H1 (cell line): ENCODE results near the gene MXD3. TPM values are rescaled to one million over a fixed set of nuclear protein-coding genes. Genes with fewer than 3 reads are reported as not detected.

Experiments used
- CTCF ChIA-PET: fragments of 300-600 bp; sonication (Branson Sonifier 250); formaldehyde crosslinking; loops from one replicate; lab custom pipeline; 2021; ENCODE audit not compliant: partially characterized antibody; lab: Charles Lee
- POLR2A ChIA-PET: fragments of 300-600 bp; sonication (Branson Sonifier 250); formaldehyde crosslinking; loops from one replicate; lab custom pipeline; 2021; ENCODE audit warnings: inconsistent platforms; ENCODE audit not compliant: partially characterized antibody; lab: Charles Lee
- DNase-seq, 2 experiments: peaks; one replicate each; pipeline versions ENCODE4 v3.0.0 to v3.0.0-alpha.2; 2010 to 2022; ENCODE audit warnings: low spot score in 2 of 2, low read depth in 1 of 2, mixed read lengths in 1 of 2
- FAIRE-seq: peaks from 2 replicates; lab custom pipeline; 2011; peaks lifted over from hg19 to GRCh38; lab: Jason Lieb, UNC
- H2AFZ ChIP-seq: 2 replicates; pipeline ENCODE4 v1.8.1; 2012; ENCODE audit warnings: low read length, inconsistent platforms
- H2AK5ac ChIP-seq: 2 replicates; pipeline ENCODE4 v1.6.1; 2013; ENCODE audit warnings: low read depth, low read length
- H2BK120ac ChIP-seq: replicated peaks from 2 replicates; pipeline ENCODE3; 2013; ENCODE audit warnings: low read depth, low read length, inconsistent platforms
- H2BK12ac ChIP-seq: 2 replicates; pipeline ENCODE4 v1.6.1; 2013; ENCODE audit warnings: low read depth, low read length
- H2BK15ac ChIP-seq: 2 replicates; pipeline ENCODE4 v1.6.1; 2013; ENCODE audit warnings: low read length
- H2BK20ac ChIP-seq: 2 replicates; pipeline ENCODE4 v1.6.1; 2013; ENCODE audit warnings: low read length
- H2BK5ac ChIP-seq: 2 replicates; pipeline ENCODE4 v1.6.1; 2013; ENCODE audit warnings: low read depth, low read length
- H3K14ac ChIP-seq: 2 replicates; pipeline ENCODE4 v1.6.1; 2013; ENCODE audit warnings: inconsistent platforms; ENCODE audit not compliant: insufficient read length
- H3K18ac ChIP-seq: 2 replicates; pipeline ENCODE4 v1.6.1; 2013; ENCODE audit warnings: low read length; ENCODE audit errors: extremely low read depth
- H3K23ac ChIP-seq: 2 replicates; pipeline ENCODE4 v1.6.1; 2013; ENCODE audit warnings: inconsistent platforms; ENCODE audit not compliant: insufficient read length
- H3K23me2 ChIP-seq: 2 replicates; pipeline ENCODE4 v1.6.1; 2013; ENCODE audit warnings: low read depth, low read length
- H3K27ac ChIP-seq: 2 replicates; pipeline ENCODE4 v1.6.1; 2011; ENCODE audit warnings: low read depth, low read length, inconsistent platforms
- H3K27me3 ChIP-seq, 4 experiments: replicated peaks in 1 of 4; 1 replicate in 1 of 4; 2 replicates in 3 of 4; pipeline versions ENCODE4 v1.6.1 to v1.8.1; 2011 to 2013; ENCODE audit warnings: low read length in 3 of 4, mild to moderate bottlenecking in 3 of 4, inconsistent platforms in 2 of 4, mixed read lengths in 2 of 4, moderate library complexity in 1 of 4; ENCODE audit not compliant: control insufficient read depth in 3 of 4, insufficient read depth in 3 of 4; ENCODE audit errors: extremely low read depth in 1 of 4
- H3K36me3 ChIP-seq, 4 experiments: 2 replicates each; pipeline versions ENCODE4 v1.6.1 to v1.8.1; 2011 to 2013; ENCODE audit warnings: mild to moderate bottlenecking in 4 of 4, low read length in 3 of 4, moderate library complexity in 2 of 4, control low read depth in 1 of 4, inconsistent platforms in 1 of 4; ENCODE audit not compliant: insufficient read depth in 4 of 4, control insufficient read depth in 2 of 4
- H3K4ac ChIP-seq: replicated peaks from 2 replicates; pipeline ENCODE3; 2013; ENCODE audit warnings: low read length, low read depth, mixed read lengths, inconsistent platforms; ENCODE audit not compliant: insufficient read length
- H3K4me1 ChIP-seq, 4 experiments: replicated peaks in 1 of 4; 1 replicate in 1 of 4; 2 replicates in 3 of 4; pipeline versions ENCODE4 v1.6.1 to v1.8.1; 2011 to 2013; ENCODE audit warnings: low read length in 3 of 4, inconsistent platforms in 2 of 4, mixed read lengths in 1 of 4; ENCODE audit not compliant: insufficient read depth in 4 of 4, control insufficient read depth in 3 of 4
- H3K4me2 ChIP-seq, 2 experiments: 2 replicates each; pipeline versions ENCODE4 v1.6.1 to v1.8.1; 2011 to 2013; ENCODE audit warnings: low read depth in 2 of 2, low read length in 2 of 2, control low read depth in 1 of 2, inconsistent platforms in 1 of 2, mild to moderate bottlenecking in 1 of 2; ENCODE audit not compliant: insufficient read depth in 1 of 2
- H3K4me3 ChIP-seq, 4 experiments: fragments of 200-600, 300-600 bp in 1 of 4; sonication (generic), shearing (Covaris generic), sonication (Bioruptor Twin) in 1 of 4; 2 replicates each; pipeline versions ENCODE4 v1.5.1 to v1.8.1; 2011 to 2016; ENCODE audit warnings: low read length in 4 of 4, low read depth in 3 of 4, control low read depth in 2 of 4, inconsistent platforms in 2 of 4, mild to moderate bottlenecking in 2 of 4, mixed read lengths in 1 of 4, moderate library complexity in 1 of 4; ENCODE audit not compliant: insufficient read depth in 2 of 4; ENCODE audit errors: extremely low read depth in 1 of 4
- H3K56ac ChIP-seq: replicated peaks from 2 replicates; pipeline ENCODE3; 2013; ENCODE audit warnings: low read depth, mild to moderate bottlenecking, mixed read lengths, low read length, inconsistent platforms; ENCODE audit not compliant: insufficient read length
- H3K79me1 ChIP-seq: 2 replicates; pipeline ENCODE4 v1.6.1; 2013; ENCODE audit warnings: low read depth, low read length, control low read depth
- H3K79me2 ChIP-seq, 2 experiments: 2 replicates each; pipeline versions ENCODE4 v1.6.1 to v1.8.1; 2012 to 2013; ENCODE audit warnings: low read length in 2 of 2, mild to moderate bottlenecking in 2 of 2, inconsistent platforms in 1 of 2; ENCODE audit not compliant: insufficient read depth in 2 of 2, control insufficient read depth in 1 of 2
- H3K9ac ChIP-seq, 4 experiments: replicated peaks in 1 of 4; 1 replicate in 1 of 4; 2 replicates in 3 of 4; pipeline versions ENCODE4 v1.6.1 to v1.8.1; 2011 to 2013; ENCODE audit warnings: low read depth in 3 of 4, low read length in 3 of 4, control low read depth in 2 of 4, mild to moderate bottlenecking in 2 of 4, moderate library complexity in 2 of 4, inconsistent platforms in 1 of 4; ENCODE audit errors: extremely low read depth in 1 of 4
- H3K9me3 ChIP-seq, 2 experiments: 2 replicates each; pipeline versions ENCODE4 v1.6.1 to v1.8.1; 2012 to 2013; ENCODE audit warnings: mild to moderate bottlenecking in 2 of 2, moderate library complexity in 2 of 2, control low read depth in 1 of 2, inconsistent platforms in 1 of 2, low read depth in 1 of 2, low read length in 1 of 2, mixed read lengths in 1 of 2; ENCODE audit not compliant: insufficient read depth in 2 of 2
- H4K20me1 ChIP-seq, 2 experiments: replicated peaks in 1 of 2; 2 replicates each; pipeline versions ENCODE3 to v1.8.1; 2011 to 2013; ENCODE audit warnings: inconsistent platforms in 2 of 2, low read length in 2 of 2, mild to moderate bottlenecking in 1 of 2; ENCODE audit not compliant: insufficient read depth in 2 of 2, control insufficient read depth in 1 of 2
- H4K5ac ChIP-seq: 2 replicates; pipeline ENCODE4 v1.6.1; 2013; ENCODE audit warnings: low read length, low read depth, mixed read lengths, inconsistent platforms; ENCODE audit not compliant: insufficient read length
- H4K8ac ChIP-seq: 2 replicates; pipeline ENCODE4 v1.8.0; 2013; ENCODE audit warnings: mild to moderate bottlenecking, moderate library complexity, low read length, inconsistent platforms; ENCODE audit not compliant: insufficient read depth; ENCODE audit errors: extremely low read depth
- H4K91ac ChIP-seq: replicated peaks from 2 replicates; pipeline ENCODE3; 2013; ENCODE audit warnings: low read length, mixed read lengths, inconsistent platforms; ENCODE audit not compliant: insufficient read length
- CTCF ChIP-seq, 3 experiments: IDR thresholded peaks; 1 replicate in 2 of 3; 2 replicates in 1 of 3; pipeline versions ENCODE4 v1.5.1 to v1.6.1; 2011; ENCODE audit warnings: low read length in 3 of 3, mild to moderate bottlenecking in 3 of 3, inconsistent platforms in 2 of 3, low read depth in 1 of 3, moderate library complexity in 1 of 3; ENCODE audit not compliant: insufficient read depth in 1 of 3; ENCODE audit errors: control extremely low read depth in 1 of 3
- KDM5A ChIP-seq: fragments of 200-600 bp; IDR thresholded peaks from 2 replicates; pipeline ENCODE4 v1.7.1; 2012; ENCODE audit warnings: mild to moderate bottlenecking, low read length, inconsistent platforms, mixed read lengths
- POLR2AphosphoS5 ChIP-seq: IDR thresholded peaks from 2 replicates; pipeline ENCODE4 v1.6.1; 2011; ENCODE audit warnings: low read depth, low read length
- RAD21 ChIP-seq, 2 experiments: IDR thresholded peaks in 1 of 2; conservative IDR thresholded peaks in 1 of 2; 2 replicates each; pipeline ENCODE4 v1.6.1; 2011; ENCODE audit warnings: low read depth in 2 of 2, low read length in 2 of 2, improper control_type of control experiment in 1 of 2, inconsistent platforms in 1 of 2, mild to moderate bottlenecking in 1 of 2, moderate library complexity in 1 of 2
- RBBP5 ChIP-seq: IDR thresholded peaks from 2 replicates; pipeline ENCODE4 v1.7.1; 2012; ENCODE audit warnings: low read depth, mild to moderate bottlenecking, inconsistent platforms, low read length, moderate library complexity, borderline replicate concordance
- SAP30 ChIP-seq: fragments of 300-600 bp; sonication (generic); IDR thresholded peaks from 2 replicates; pipeline ENCODE4 v1.7.1; 2012; ENCODE audit warnings: low read length, moderate library complexity, mild to moderate bottlenecking, inconsistent platforms; ENCODE audit not compliant: insufficient read depth, insufficient replicate concordance
- WGBS, 2 experiments: shearing (Covaris generic) in 1 of 2; methylation state at CpG; one replicate each; pipeline versions ENCODE4 v1.1.6 to v1.1.7; 2013 to 2015; ENCODE audit warnings: low lambda C conversion rate in 2 of 2, mixed read lengths in 2 of 2, inconsistent platforms in 1 of 2, low coverage in 1 of 2, missing lambda C conversion rate in 1 of 2; ENCODE audit not compliant: insufficient replicate concordance in 2 of 2, insufficient coverage in 1 of 2, insufficient read length in 1 of 2; ENCODE audit errors: extremely low coverage in 1 of 2, missing lambda C conversion rate in 1 of 2; 5-methylcytosine and 5-hydroxymethylcytosine counted together
- polyA plus RNA-seq, 7 experiments: library from polyadenylated mRNA; depleted of rRNA in 3 of 7; stranded (reverse) in 5 of 7; unstranded in 2 of 7; fragments of >200 nt in 5 of 7; fragments of 200-250 nt in 2 of 7; gene quantifications; 1 replicate in 5 of 7; 2 replicates in 1 of 7; 4 replicates in 1 of 7; pipeline versions ENCODE4 v1.2.1 to v1.2.3, GENCODE V29; 2011 to 2013; ENCODE audit warnings: missing spikeins in 2 of 7, mixed read lengths in 2 of 7
- total RNA-seq: library from RNA; stranded (reverse); fragmentation: NEBNext Ultra II Directional; extraction: Animal tissue kit (Norgen Biotek cat#: 25700); gene quantifications from 2 replicates; pipeline ENCODE4 v1.2.1, GENCODE V29; 2021

Gene MXD3
- total and polyA plus RNA-seq, 2 of the 8 experiments (the other 6 are each of a cell fraction or from before 2014, with no cell fraction given): 6.5 to 7.7 TPM

- ChIA-PET CTCF (interaction anchor here (1.2 to 6.5 kb wide), 6 partner anchors 7 to 231 kb away, joined by 3 to 37 read pairs (median 4); no protein-coding TSS in a partner anchor), POLR2A (interaction anchor here (0.7 to 12.1 kb wide), 8 partner anchors 8 to 778 kb away, joined by 3 to 111 read pairs (median 4); partner anchors contain the start of genes MXD3 and NSD1)
- no peak overlapping the region for H3K18ac ChIP-seq
- H3K23me2 ChIP-seq: peaks cover 13% of the 10 kb centered on the region; the same call in 1 of the 2 replicates
- no peaks in the 10 kb centered on the region for H3K9me3 ChIP-seq
- 0 out of 2 replicates have a peak overlapping the region, but pooled peaks have one; percentile 0 for H2AK5ac ChIP-seq
- H2BK12ac ChIP-seq: no peak overlapping the region
- no peak for FAIRE-seq
- H3K14ac ChIP-seq: no peak overlapping the region
- H2AFZ ChIP-seq: no peak overlapping the region
- peaks cover 10 to 19% of the 10 kb centered on the region in 2 experiments for H3K79me2 ChIP-seq
- H4K20me1 ChIP-seq: peaks cover 9 to 17% of the 10 kb centered on the region in 2 experiments
- H2BK20ac ChIP-seq: no peak overlapping the region
- H4K91ac ChIP-seq: no peak overlapping the region
- H3K4me2 ChIP-seq: peak overlapping the region; percentile 67 to 81
- no peak overlapping the region for H2BK15ac ChIP-seq
- H3K4ac ChIP-seq: no peak overlapping the region
- no peak overlapping the region for H4K8ac ChIP-seq
- H3K79me1 ChIP-seq: peaks cover 9% of the 10 kb centered on the region
- no peak overlapping the region for H3K56ac ChIP-seq
- H2BK5ac ChIP-seq: no peak overlapping the region
- DNase-seq: no peak
- H3K4me3 ChIP-seq: peak overlapping the region; percentile 91 to 99 (median 94)
- H3K27ac ChIP-seq: no peak overlapping the region
- H3K23ac ChIP-seq: no peak overlapping the region
- 40% methylated on average over 21 of the region's 24 CpGs; no CpG with 5 or more reads in 1 of the 2 experiments for WGBS, 2 experiments
- H2BK120ac ChIP-seq: no peak overlapping the region
- no peaks in the 10 kb centered on the region for H3K27me3 ChIP-seq
- H4K5ac ChIP-seq: no peak overlapping the region
- peaks cover 3 to 20% (median 6%) of the 10 kb centered on the region in 4 experiments; a peak in 6 of 7 replicates for H3K4me1 ChIP-seq
- peak in 2 of 3 experiments; percentile 11 to 28; a peak in 1 of 4 replicates for TF ChIP-seq CTCF (IDR thresholded peaks at IDR 0.05; ENCODE audit: control extremely low read depth in 1 of 3, insufficient read depth in 1 of 3, low read depth in 1 of 3, low read length in 3 of 3)
- no peak for TF ChIP-seq SAP30
- no peak for TF ChIP-seq KDM5A
- 0 out of 2 replicates have a peak, but pooled peaks have one; percentile 6 for TF ChIP-seq RBBP5
- peak; percentile 59 for TF ChIP-seq POLR2AphosphoS5
- TF ChIP-seq RAD21 (IDR thresholded peaks at IDR 0.05 in 1 of 2, conservative IDR thresholded peaks at IDR 0.05 in 1 of 2; ENCODE audit: low read depth in 2 of 2, low read length in 2 of 2): peak in 1 of 2 experiments; percentile 7; a peak in 1 of 4 replicates
- H3K9ac ChIP-seq: no peak overlapping the region; a peak in 1 of 7 replicates
- H3K36me3 ChIP-seq: peaks cover 3 to 27% (median 13%) of the 10 kb centered on the region in 4 experiments; a peak in 6 of 8 replicates
Measured at GRCh38 chr5:177302354-177303110, 9.2 kb downstream of the MXD3 start.
